PC-3 (cell line): ENCODE measurements around the gene TRIM62. TPM values are rescaled to one million over a fixed set of nuclear protein-coding genes. Genes with fewer than 3 reads are reported as not detected.
A peak's percentile ranks its signal among the peaks of the same experiment; 100 is the strongest.

Experiments used
- ATAC-seq: fragments of 200-7000 bp; cut with Tn5 transposase; 2 replicates; pipeline ENCODE4 v1.9.1; 2020; ENCODE audit warnings: mild to moderate bottlenecking, moderate library complexity
- BruUV-seq: library from RNA; stranded (reverse); fragments of 400-500 nt; replicated peaks from 2 replicates; lab custom pipeline; 2021; lab: Mats Ljungman, UMichigan
- CTCF ChIA-PET: fragments of 300-600 bp; sonication (Branson Sonifier 250); formaldehyde crosslinking; loops from one replicate; lab custom pipeline; 2022; ENCODE audit warnings: antibody characterized with exemption; lab: Charles Lee
- POLR2A ChIA-PET: fragments of 300-600 bp; sonication (Branson Sonifier 250); formaldehyde crosslinking; loops from one replicate; lab custom pipeline; 2022; ENCODE audit warnings: antibody characterized with exemption; ENCODE audit not compliant: unreplicated experiment; lab: Charles Lee
- DNase-seq: peaks from one replicate; pipeline ENCODE4 v3.0.0-alpha.2; 2015
- H2AFZ ChIP-seq: fragments of 300-600 bp; sonication (generic); 2 replicates; pipeline ENCODE4 v1.6.0; 2016; ENCODE audit warnings: antibody characterized with exemption, low read length
- H3F3A ChIP-seq: fragments of 300-600 bp; sonication (generic); one replicate; pipeline ENCODE4 v1.6.0; 2017; ENCODE audit warnings: antibody characterized with exemption, low read length, control low read depth, mild to moderate bottlenecking; ENCODE audit not compliant: unreplicated experiment
- H3K27ac ChIP-seq: fragments of 300-600 bp; sonication (generic); 2 replicates; pipeline ENCODE4 v1.5.1; 2016; ENCODE audit warnings: mild to moderate bottlenecking, low read length
- H3K27me3 ChIP-seq: fragments of 300-600 bp; sonication (generic); 2 replicates; pipeline ENCODE4 v1.6.1; 2016; ENCODE audit warnings: low read length, mixed read lengths
- H3K36me3 ChIP-seq: fragments of 300-600 bp; sonication (generic); 2 replicates; pipeline ENCODE4 v1.6.1; 2016; ENCODE audit warnings: low read depth, mixed run types, low read length, mixed read lengths
- H3K4me1 ChIP-seq: fragments of 300-600 bp; sonication (generic); 2 replicates; pipeline ENCODE4 v1.5.1; 2016; ENCODE audit warnings: low read length; ENCODE audit not compliant: insufficient read depth
- H3K4me2 ChIP-seq: fragments of 300-600 bp; sonication (generic); 2 replicates; pipeline ENCODE4 v1.6.0; 2016; ENCODE audit warnings: low read length
- H3K4me3 ChIP-seq: fragments of 300-600 bp; sonication (generic); 2 replicates; pipeline ENCODE4 v1.5.1; 2016; ENCODE audit warnings: mild to moderate bottlenecking, low read length, mixed read lengths
- H3K79me2 ChIP-seq: fragments of 300-600 bp; sonication (generic); 2 replicates; pipeline ENCODE4 v1.6.1; 2017; ENCODE audit warnings: low read length, mixed read lengths
- H3K9ac ChIP-seq: fragments of 300-600 bp; sonication (generic); 2 replicates; pipeline ENCODE4 v1.6.0; 2016; ENCODE audit warnings: mild to moderate bottlenecking, low read length
- H3K9me2 ChIP-seq: fragments of 300-600 bp; sonication (generic); replicated peaks from 2 replicates; pipeline ENCODE4 v1.6.1; 2016; ENCODE audit warnings: mixed run types, low read length, mixed read lengths
- H3K9me3 ChIP-seq: fragments of 300-600 bp; sonication (generic); 2 replicates; pipeline ENCODE4 v1.6.1; 2016; ENCODE audit warnings: low read length, mixed read lengths
- H4K20me1 ChIP-seq: fragments of 300-600 bp; sonication (generic); 2 replicates; pipeline ENCODE4 v1.6.1; 2016; ENCODE audit warnings: low read length, mixed read lengths
- CTCF ChIP-seq: fragments of 300-600 bp; sonication (generic); conservative IDR thresholded peaks from 2 replicates; pipeline ENCODE4 v1.5.1; 2017; ENCODE audit warnings: antibody characterized with exemption, low read depth, mild to moderate bottlenecking, low read length
- EZH2 ChIP-seq: fragments of 300-600 bp; sonication (generic); IDR thresholded peaks from one replicate; pipeline ENCODE4 v1.6.1; 2017; ENCODE audit warnings: antibody characterized with exemption, mild to moderate bottlenecking, low read length; ENCODE audit not compliant: unreplicated experiment
- EZH2phosphoT487 ChIP-seq: fragments of 300-600 bp; sonication (generic); IDR thresholded peaks from 2 replicates; pipeline ENCODE4 v1.6.1; 2018; ENCODE audit warnings: mild to moderate bottlenecking, antibody characterized with exemption, low read length, borderline replicate concordance
- intact Hi-C: fragments of 100-400 bp; cut with micrococcal nuclease; formaldehyde crosslinking; loops from 2 replicates; pipeline ENCODE4 v1.9.0; 2023
- total RNA-seq: library from RNA; depleted of rRNA; stranded (reverse); fragments of >200 nt; gene quantifications from 2 replicates; pipeline ENCODE4 v1.2.3, GENCODE V29; 2014

Gene TRIM62
- total RNA-seq, 1 experiment from 2014 or later: 3.9 TPM

GRCh38 chr1:33183306-33183705 lies 1.5 kb upstream of the TRIM62 start:
- H3K9ac ChIP-seq: no peak overlapping the region
- intact Hi-C loops: no loop called here
- no peak overlapping the region for H3K4me2 ChIP-seq
- no peak overlapping the region for H3K27ac ChIP-seq
- ChIA-PET CTCF (no interaction called here), POLR2A (no interaction called here)
- DNase-seq (no peak), ATAC-seq (no peak)
- no peaks in the 10 kb centered on the region for H3F3A ChIP-seq
- BruUV-seq: no TSS peak
- H3K4me1 ChIP-seq: peaks cover 21% of the 10 kb centered on the region
- no peaks in the 10 kb centered on the region for H3K9me2 ChIP-seq
- no peaks in the 10 kb centered on the region for H4K20me1 ChIP-seq
- H2AFZ ChIP-seq: no peak overlapping the region
- no peaks in the 10 kb centered on the region for H3K79me2 ChIP-seq
- TF ChIP-seq EZH2 (no peak), EZH2phosphoT487 (no peak), CTCF (no peak)
- H3K4me3 ChIP-seq: no peak overlapping the region
- H3K27me3 ChIP-seq: no peaks in the 10 kb centered on the region
- no peaks in the 10 kb centered on the region for H3K36me3 ChIP-seq
- no peaks in the 10 kb centered on the region for H3K9me3 ChIP-seq

- Histone ChIP-seq H3F3A (no peaks in the 10 kb centered on the region), H3K9me2 (no peaks in the 10 kb centered on the region), H3K4me2 (0 out of 2 replicates have a peak overlapping the region, but pooled peaks have one; percentile 99), H3K9ac (no peak overlapping the region), H3K27ac (no peak overlapping the region), H3K79me2 (no peaks in the 10 kb centered on the region), H3K4me1 (peaks cover 21% of the 10 kb centered on the region), H4K20me1 (no peaks in the 10 kb centered on the region), H3K36me3 (no peaks in the 10 kb centered on the region), H3K4me3 (no peak overlapping the region), H2AFZ (no peak overlapping the region), H3K27me3 (no peaks in the 10 kb centered on the region), H3K9me3 (no peaks in the 10 kb centered on the region)
- CTCF ChIA-PET: no interaction called here
- no TSS peak for BruUV-seq
- ATAC-seq (no peak), DNase-seq (no peak)
- POLR2A ChIA-PET: no interaction called here
- intact Hi-C loops: no loop called here
- TF ChIP-seq CTCF (no peak), EZH2phosphoT487 (no peak), EZH2 (no peak)
Observed at GRCh38 chr1:33182896-33183295, 1.1 kb upstream of the TRIM62 start.

- DNase-seq (no peak), ATAC-seq (no peak)
- H2AFZ ChIP-seq: peak overlapping the region; percentile 91
- H3K27me3 ChIP-seq: no peaks in the 10 kb centered on the region
- H3K4me3 ChIP-seq: peak overlapping the region; percentile 79
- peak overlapping the region; percentile 99 for H3K4me2 ChIP-seq
- H3F3A ChIP-seq: no peaks in the 10 kb centered on the region
- no peaks in the 10 kb centered on the region for H3K36me3 ChIP-seq
- peaks cover 21% of the 10 kb centered on the region for H3K4me1 ChIP-seq
- H3K79me2 ChIP-seq: no peaks in the 10 kb centered on the region
- BruUV-seq: no TSS peak
- no peak overlapping the region for H3K9ac ChIP-seq
- H3K9me3 ChIP-seq: no peaks in the 10 kb centered on the region
- no peak for TF ChIP-seq EZH2phosphoT487
- TF ChIP-seq CTCF: no peak
- no peak for TF ChIP-seq EZH2
- intact Hi-C loops: no loop called here
- H3K9me2 ChIP-seq: no peaks in the 10 kb centered on the region
- H4K20me1 ChIP-seq: no peaks in the 10 kb centered on the region
- CTCF ChIA-PET: interaction anchor here (2.2 kb wide), 1 partner anchor 55 kb away, joined by 11 read pairs; no protein-coding TSS in a partner anchor
- POLR2A ChIA-PET: interaction anchor here (0.5 to 0.7 kb wide), 2 partner anchors 69 to 277 kb away, joined by 5 to 7 read pairs; no protein-coding TSS in a partner anchor
- no peak overlapping the region for H3K27ac ChIP-seq
Observed at GRCh38 chr1:33182401-33182841, 578 bp upstream of the TRIM62 start.
